ENCODE results near the gene HES6. TPM values are rescaled to one million over a fixed set of nuclear protein-coding genes. Genes with fewer than 3 reads are reported as not detected.

HES6 gene
- total and polyA plus RNA-seq, 2 experiments from 2014 or later: 38.8 to 76.3 TPM

- TF ChIP-seq ETS1 (IDR thresholded peaks at IDR 0.05): no peak
Observed at GRCh38 chr2:238228700-238229099, 11.1 kb downstream of the HES6 start (continued).

GRCh38 chr2:238227587-238228032, 12.2 kb downstream of the HES6 start:
- Histone ChIP-seq H3F3A (replicated peaks; ENCODE audit: low read depth) (no peaks in the 10 kb centered on the region), H3K4me2 (no peak overlapping the region), H3K79me2 (replicated peaks; ENCODE audit: insufficient read depth) (no peaks in the 10 kb centered on the region), H3K36me3 (ENCODE audit: insufficient read depth) (no peaks in the 10 kb centered on the region), H3K27ac (ENCODE audit: low read depth) (no peak overlapping the region), H4K20me1 (replicated peaks; ENCODE audit: insufficient read depth) (no peaks in the 10 kb centered on the region), H3K27me3 (ENCODE audit: insufficient read depth) (peaks cover 28% of the 10 kb centered on the region), H2AFZ (no peak overlapping the region; the same call in 1 of the 2 replicates), H3K9me2 (ENCODE audit: insufficient read depth) (no peaks in the 10 kb centered on the region), H3K4me3 (no peak overlapping the region), H3K4me1 (ENCODE audit: insufficient read depth) (peaks cover 4% of the 10 kb centered on the region; the same call in 1 of the 2 replicates)
- peaks cover 13% of the 10 kb centered on the region for H3K4me1 Mint-ChIP-seq
- peaks cover 3% of the 10 kb centered on the region; the same call in 2 of the 3 replicates for H3K9me3 Mint-ChIP-seq
- DNase-seq (ENCODE audit: low spot score): peak; percentile 31
- no peak overlapping the region for H3K27ac Mint-ChIP-seq
- ATAC-seq: peak; percentile 38
- no peak overlapping the region for H3K4me3 Mint-ChIP-seq
- peaks cover 34% of the 10 kb centered on the region for H3K27me3 Mint-ChIP-seq (ENCODE audit: insufficient read depth, low read depth, poor library complexity)
- TF ChIP-seq STAT1 (IDR thresholded peaks at IDR 0.05; ENCODE audit: unreplicated experiment): no peak
- no peak for TF ChIP-seq EZH2phosphoT487 (IDR thresholded peaks at IDR 0.05; ENCODE audit: unreplicated experiment)
- TF ChIP-seq ETS1 (IDR thresholded peaks at IDR 0.05): no peak
- TF ChIP-seq CTCF (conservative IDR thresholded peaks at IDR 0.05; ENCODE audit: low read depth in 2 of 2): no peak
- no peak for TF ChIP-seq ZNF462 (CRISPR knock-in tag; IDR thresholded peaks at IDR 0.05)
- no peak for TF ChIP-seq ZNF114 (CRISPR knock-in tag; IDR thresholded peaks at IDR 0.05)
- TF ChIP-seq CREB1 (CRISPR knock-in tag; IDR thresholded peaks at IDR 0.05; ENCODE audit: low read depth): no peak
- TF ChIP-seq POLR2AphosphoS5 (IDR thresholded peaks at IDR 0.05; ENCODE audit: low read depth): no peak
- no peaks in the 10 kb centered on the region; the same call in 2 of the 3 replicates for H3K36me3 Mint-ChIP-seq (ENCODE audit: low read depth)

Measured in GM23338 (cell line).